Activated CD4-positive, alpha-beta T cell treated with anti-CD3 and anti-CD28 coated beads for 1 hour (primary cell): ENCODE results near the gene SEC16B.

Experiments used
- DNase-seq: peaks from one replicate; pipeline ENCODE4 v3.0.0-alpha.2; 2020

SEC16B gene

GRCh38 chr1:177905686-177906085, 64.2 kb downstream of the SEC16B start:
- no peak for DNase-seq

GRCh38 chr1:177902266-177902665, 67.6 kb downstream of the SEC16B start:
- no peak for DNase-seq

- DNase-seq, result no peak
These were observed 71.7 kb downstream of the SEC16B start for GRCh38 chr1:177897998-177898654.

- no peak for DNase-seq
These were observed 72.4 kb downstream of the SEC16B start for GRCh38 chr1:177897281-177897997.
